Measurements from ENCODE around the gene BANP.

Gene BANP

DNA sequence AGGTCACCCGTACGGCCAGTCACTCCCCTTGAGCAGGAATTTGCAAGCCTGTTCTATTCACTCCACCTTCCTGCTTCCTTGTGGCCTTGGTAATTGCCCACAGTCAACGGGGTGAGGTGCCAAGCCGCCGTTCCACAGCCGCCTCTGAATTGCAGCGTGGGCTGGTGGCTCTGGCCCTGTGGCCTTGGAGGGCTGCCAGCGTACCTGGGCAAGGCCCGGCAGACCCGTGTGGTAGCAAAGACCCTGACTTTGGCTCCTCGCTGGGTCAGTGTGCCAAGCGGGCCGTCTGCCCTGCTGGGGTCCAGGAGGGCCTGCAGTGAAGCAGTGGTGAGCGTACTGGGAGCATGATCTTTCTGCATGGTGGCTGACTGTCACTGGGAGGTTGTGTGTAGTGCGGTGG is 3.6 kb downstream of the BANP start:
- no peak for DNase-seq (ENCODE audit: low spot score)
- in situ Hi-C loops (cut with MboI; ENCODE audit: low pct_unique_long_range_greater_than_20kb, low sequenced_read_pairs, unreplicated experiment), result loop anchor here (25.0 kb wide), 1 partner anchor 482 kb away; no protein-coding TSS in a partner anchor
- TF ChIP-seq, protein P1, sequence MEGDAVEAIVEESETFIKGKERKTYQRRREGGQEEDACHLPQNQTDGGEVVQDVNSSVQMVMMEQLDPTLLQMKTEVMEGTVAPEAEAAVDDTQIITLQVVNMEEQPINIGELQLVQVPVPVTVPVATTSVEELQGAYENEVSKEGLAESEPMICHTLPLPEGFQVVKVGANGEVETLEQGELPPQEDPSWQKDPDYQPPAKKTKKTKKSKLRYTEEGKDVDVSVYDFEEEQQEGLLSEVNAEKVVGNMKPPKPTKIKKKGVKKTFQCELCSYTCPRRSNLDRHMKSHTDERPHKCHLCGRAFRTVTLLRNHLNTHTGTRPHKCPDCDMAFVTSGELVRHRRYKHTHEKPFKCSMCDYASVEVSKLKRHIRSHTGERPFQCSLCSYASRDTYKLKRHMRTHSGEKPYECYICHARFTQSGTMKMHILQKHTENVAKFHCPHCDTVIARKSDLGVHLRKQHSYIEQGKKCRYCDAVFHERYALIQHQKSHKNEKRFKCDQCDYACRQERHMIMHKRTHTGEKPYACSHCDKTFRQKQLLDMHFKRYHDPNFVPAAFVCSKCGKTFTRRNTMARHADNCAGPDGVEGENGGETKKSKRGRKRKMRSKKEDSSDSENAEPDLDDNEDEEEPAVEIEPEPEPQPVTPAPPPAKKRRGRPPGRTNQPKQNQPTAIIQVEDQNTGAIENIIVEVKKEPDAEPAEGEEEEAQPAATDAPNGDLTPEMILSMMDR (IDR thresholded peaks at IDR 0.05; ENCODE audit: extremely low read depth, insufficient read depth, missing control alignments), result no peak

DNA sequence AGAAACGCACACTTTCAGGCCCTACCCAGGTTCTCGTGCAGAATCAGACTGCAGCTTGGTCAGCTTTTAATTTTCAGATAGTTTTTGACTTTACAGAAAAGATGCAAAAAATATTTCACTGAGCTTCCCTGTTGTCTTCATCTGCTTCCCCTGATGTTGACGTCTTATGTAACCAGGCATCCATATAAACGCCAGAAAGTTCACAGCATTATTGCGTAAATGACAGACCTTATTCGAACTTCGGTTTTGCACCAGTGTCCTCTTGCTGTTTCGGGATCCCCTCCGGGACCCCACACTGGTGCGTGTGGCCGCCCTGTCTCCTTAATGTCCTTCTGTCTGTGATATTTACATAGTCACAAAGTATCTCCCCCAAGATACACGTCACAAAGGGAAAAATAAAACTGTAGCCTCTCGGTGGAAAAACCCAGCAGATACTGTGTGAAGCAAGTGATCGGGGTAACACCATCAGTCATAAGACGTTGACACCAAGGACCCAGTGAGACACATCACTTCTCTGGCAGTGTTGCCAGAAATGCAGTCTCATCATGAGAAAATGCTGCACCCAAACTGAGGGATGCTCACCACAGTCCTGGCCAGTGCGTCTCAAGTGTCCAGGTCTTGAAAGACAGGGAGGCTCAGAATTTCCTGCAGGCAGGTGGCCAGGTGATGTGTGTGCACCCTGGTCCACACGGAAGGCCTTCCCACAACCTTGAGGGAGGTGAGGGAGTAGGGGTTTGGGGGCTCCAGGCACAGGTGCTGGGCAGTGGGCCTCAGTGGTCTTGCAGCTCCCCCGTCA is 4.3 kb downstream of the BANP start:
- in situ Hi-C loops (cut with MboI; ENCODE audit: low pct_unique_long_range_greater_than_20kb, low sequenced_read_pairs, unreplicated experiment), result loop anchor here (25.0 kb wide), 1 partner anchor 482 kb away; no protein-coding TSS in a partner anchor
- no peak for DNase-seq (ENCODE audit: low spot score)
- TF ChIP-seq, protein P1 (IDR thresholded peaks at IDR 0.05; ENCODE audit: extremely low read depth, insufficient read depth, missing control alignments), result no peak

DNA sequence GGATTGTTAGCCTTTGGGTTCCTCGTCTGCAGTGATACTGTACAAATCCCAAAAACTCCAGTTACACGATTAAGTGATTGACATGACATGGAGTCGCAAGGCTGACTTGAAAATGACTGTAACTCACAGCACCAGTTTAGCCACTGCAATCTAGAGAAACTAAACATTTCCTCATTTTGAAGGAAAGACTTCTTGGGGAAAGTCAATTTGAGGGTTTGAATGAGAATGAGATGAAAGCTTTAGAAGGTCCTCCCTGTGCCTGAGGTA is 4.8 kb downstream of the BANP start:
- in situ Hi-C loops (cut with MboI; ENCODE audit: low pct_unique_long_range_greater_than_20kb, low sequenced_read_pairs, unreplicated experiment), result loop anchor here (25.0 kb wide), 1 partner anchor 481 kb away; no protein-coding TSS in a partner anchor
- TF ChIP-seq, protein P1 (IDR thresholded peaks at IDR 0.05; ENCODE audit: extremely low read depth, insufficient read depth, missing control alignments), result no peak
- DNase-seq (ENCODE audit: low spot score), result no peak

DNA sequence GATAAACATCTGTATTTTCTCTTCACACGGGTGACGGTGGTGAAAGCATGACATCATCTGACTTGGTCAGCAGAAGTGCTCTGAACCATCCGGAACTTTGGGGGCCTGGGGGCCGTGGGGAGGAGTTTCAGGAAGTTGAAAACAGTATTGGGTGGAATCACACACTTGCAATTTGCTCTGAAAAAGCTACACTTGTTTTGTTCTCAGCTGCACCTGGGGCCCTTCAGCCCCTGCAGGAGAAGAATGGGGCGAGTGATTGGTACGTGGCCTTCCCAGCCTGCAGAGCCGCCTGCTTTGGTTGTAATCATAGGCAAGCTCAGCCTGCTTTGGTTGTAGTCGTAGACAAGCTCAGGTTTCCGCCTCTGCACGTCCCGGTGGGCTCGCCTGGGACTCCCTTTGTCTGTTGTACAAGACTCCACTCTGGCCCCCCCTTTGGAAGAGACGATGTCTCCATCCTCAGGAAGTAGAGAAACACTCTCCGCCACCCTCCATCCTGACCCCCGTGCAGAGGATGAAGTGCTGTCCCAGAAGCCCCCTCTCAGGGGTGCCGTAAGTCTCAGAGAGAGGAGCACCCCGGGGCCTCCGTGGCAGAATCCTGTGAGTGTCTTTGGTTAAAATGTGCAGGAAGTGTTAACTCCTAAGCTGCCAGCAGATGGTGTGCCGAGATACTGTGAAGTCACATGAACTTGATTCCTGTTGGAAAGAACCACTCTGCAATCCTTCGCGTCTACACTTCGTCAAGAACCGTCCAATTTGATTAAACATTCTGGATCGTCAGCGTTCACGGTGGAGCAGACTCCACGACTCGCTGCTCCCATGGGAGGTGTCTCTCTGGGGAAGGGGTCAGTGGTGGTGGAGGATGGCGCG is 5.4 kb downstream of the BANP start:
- in situ Hi-C loops (cut with MboI; ENCODE audit: low pct_unique_long_range_greater_than_20kb, low sequenced_read_pairs, unreplicated experiment), result loop anchor here (25.0 kb wide), 1 partner anchor 481 kb away; no protein-coding TSS in a partner anchor
- TF ChIP-seq, protein P1 (IDR thresholded peaks at IDR 0.05; ENCODE audit: extremely low read depth, insufficient read depth, missing control alignments), result peak; percentile 64
- DNase-seq (ENCODE audit: low spot score), result peak; percentile 83

DNA sequence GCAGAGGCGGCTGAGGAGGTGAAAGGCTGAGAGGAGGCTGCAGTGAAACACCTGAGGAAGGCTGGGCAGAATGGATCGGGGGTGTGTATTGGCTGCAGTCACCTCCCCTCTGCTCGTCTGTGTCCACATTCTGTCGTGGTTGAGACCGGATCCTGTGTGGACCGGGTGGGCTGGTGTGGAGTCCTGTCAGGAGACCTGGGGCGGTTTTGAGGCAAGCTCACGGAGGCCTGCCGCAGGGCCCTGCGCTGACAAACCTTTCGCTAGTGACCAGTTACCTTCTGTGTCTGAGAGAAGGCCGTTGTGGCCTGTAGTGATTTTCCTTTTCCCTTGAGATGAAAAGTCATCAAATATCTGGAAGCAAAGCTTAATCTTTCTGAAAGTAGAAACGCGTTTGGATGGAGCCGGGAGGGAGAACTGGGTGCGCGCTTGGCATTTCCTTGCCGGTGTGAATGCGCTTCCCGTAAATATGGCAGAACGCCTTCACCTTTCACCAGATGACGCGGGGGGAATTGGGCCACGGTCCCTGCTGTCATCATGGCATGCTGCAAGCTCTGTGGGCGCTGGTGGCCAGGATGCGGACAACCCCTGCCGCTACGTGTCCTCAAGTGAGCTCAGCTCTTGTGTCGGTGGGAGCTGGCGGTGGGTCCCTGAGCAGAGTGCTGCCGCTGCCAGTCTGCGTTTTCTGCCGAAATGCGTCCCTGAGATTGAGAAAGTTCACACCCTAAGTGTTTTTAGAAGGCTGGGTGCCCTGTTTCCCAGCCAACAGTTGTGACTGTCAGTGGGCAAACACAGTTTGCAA is 6.3 kb downstream of the BANP start:
- TF ChIP-seq, protein P1 (IDR thresholded peaks at IDR 0.05; ENCODE audit: extremely low read depth, insufficient read depth, missing control alignments), result no peak
- in situ Hi-C loops (cut with MboI; ENCODE audit: low pct_unique_long_range_greater_than_20kb, low sequenced_read_pairs, unreplicated experiment), result loop anchor here (25.0 kb wide), 1 partner anchor 480 kb away; no protein-coding TSS in a partner anchor
- no peak for DNase-seq (ENCODE audit: low spot score)

DNA sequence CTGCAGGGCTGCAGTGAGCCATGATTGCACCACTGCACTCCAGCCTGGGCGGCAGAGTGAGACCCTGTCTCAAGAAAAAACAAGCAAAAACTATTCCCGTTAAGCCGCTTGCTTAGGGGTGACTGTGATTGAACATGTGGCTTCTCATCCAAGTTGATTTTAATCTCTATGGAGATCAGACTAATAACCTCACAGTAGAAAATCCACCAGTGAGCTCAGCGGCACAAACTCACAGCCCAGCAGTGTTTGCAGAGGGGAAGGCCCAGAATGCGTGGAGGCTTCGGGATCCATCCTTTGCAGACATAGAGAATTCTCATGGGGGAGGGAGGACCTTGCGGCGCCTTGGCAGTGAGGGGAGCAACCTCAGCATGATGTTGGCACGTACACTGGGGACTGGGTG is 7.4 kb downstream of the BANP start:
- TF ChIP-seq, protein P1 (IDR thresholded peaks at IDR 0.05; ENCODE audit: extremely low read depth, insufficient read depth, missing control alignments), result no peak
- no peak for DNase-seq (ENCODE audit: low spot score)
- in situ Hi-C loops (cut with MboI; ENCODE audit: low pct_unique_long_range_greater_than_20kb, low sequenced_read_pairs, unreplicated experiment), result loop anchor here (25.0 kb wide), 1 partner anchor 479 kb away; no protein-coding TSS in a partner anchor

Data from GM13977 (cell line).